Activated T-cell treated with anti-CD3 and anti-CD28 coated beads for 4 hours (primary cell): ENCODE measurements around the gene CPS1.

Experiments
- DNase-seq: peaks from one replicate; pipeline ENCODE4 v3.0.0-alpha.2; 2020

Gene CPS1

DNA sequence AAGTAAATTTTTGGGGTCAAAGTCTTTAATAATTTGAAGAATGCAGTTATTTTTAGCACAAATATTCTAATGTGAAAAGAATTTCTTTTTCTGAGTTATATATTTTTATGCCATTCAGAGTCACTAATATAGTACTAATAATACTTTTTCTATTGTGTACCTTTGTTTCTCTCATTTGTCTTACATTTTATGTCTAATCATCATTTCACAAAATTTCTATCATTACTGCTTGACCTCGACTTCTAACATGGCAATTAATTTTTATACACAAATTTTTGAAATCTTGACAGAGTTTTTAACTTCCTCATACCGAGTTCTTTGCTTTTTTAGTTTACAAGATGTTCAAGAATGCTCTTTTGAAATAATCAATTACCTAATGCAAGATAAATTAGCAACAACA is 8.4 kb upstream of the CPS1 start:
- no peak for DNase-seq

DNA sequence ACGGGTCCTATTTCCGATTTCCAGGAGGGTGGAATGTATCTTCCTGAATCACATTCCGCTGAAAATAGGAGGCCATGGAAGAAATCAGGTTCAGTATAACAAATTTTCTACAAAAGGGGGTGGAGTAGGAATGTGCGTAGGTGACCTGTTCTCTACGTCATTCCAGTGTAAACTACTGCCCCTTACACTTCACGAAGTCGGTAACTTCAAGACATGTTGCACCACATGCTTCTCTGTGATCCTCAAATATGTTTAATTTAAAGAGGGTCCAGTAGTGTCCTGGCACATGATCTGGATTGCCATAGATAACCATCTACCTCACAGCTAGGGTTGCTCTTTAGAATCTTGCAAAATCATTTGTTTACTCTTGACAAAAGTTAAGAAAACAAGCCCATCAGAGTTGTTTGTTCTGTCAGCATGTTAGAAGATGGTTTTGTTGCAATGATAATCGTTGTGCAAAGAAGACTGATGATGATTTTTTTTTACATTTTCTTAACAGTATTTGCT is 7.5 kb upstream of the CPS1 start:
- DNase-seq = no peak

DNA sequence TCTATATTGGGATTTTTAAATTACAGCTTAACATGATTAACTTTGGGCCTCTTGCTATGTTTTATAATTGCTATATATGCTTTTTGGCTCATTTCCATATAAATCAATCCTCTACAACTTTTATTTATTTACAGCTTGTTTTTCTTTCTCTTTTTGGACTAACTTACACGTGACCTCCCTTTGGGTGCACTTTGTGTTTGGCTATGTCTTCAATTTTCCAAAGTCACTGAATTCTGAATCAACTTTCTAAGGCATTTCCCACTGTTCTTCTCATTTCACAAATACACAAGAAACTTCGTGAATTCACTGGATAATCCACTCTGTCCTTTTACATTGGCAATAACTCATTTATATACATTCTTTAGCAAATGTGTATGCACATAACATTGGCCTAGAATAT is 5.4 kb upstream of the CPS1 start:
- no peak for DNase-seq

DNA sequence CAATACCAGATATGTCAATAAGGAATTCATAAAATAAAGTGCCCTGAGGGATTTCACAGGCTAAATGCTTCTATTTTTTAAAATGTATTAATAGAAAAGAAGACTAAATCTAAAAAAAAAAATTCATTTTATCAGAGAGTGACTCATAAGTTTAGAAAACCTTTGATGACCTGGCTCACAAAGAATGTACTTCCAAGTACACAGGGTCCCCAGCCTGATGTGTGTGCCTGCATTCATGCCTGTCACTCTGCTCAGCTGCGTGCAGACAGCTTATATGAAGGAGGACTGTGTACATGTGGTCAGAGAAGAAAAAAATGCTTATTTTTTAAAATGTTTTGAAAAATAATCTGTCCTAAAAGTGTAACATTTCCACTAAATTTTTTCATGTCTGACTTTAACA is 3.0 kb upstream of the CPS1 start:
- no peak for DNase-seq

DNA sequence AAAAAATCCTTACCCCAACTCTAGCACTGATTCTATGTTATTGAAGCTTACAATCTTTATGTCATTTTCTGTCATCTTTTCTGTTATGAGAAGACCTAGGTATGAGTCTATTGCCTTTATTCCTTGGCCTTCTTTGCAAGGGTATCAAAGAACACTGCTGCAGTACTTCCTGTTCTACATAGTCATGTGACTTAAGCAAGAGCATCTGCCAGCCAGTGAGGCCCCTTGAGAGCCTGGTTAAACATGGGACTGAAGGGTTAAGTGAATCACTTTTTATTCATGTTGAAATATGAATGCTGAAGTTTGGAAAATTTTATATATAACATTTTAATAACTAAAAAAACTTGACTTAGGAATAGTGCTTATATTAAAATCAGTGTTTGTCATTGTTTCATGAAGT is 844 bp upstream of the CPS1 start:
- DNase-seq = no peak

DNA sequence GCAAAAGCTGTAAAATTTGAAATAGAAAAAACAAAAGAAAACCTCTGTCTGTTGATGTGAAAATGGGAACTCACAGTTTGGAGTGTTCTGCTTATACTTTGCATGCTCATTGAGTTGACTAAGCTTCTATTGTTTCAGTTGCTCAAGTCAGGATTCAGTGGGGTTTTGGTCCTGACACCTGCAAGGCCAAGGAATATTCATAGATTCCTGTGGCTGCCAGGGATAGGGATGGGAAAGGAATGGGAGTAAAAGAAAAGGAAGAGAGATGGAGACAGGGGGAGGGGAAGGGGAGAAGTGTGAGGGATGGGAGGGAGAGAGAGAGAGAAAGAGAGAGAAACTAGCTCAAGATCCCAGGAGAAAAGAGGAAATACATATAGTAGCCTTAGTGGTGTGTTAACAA is 1.3 kb downstream of the CPS1 start:
- no peak for DNase-seq

DNA sequence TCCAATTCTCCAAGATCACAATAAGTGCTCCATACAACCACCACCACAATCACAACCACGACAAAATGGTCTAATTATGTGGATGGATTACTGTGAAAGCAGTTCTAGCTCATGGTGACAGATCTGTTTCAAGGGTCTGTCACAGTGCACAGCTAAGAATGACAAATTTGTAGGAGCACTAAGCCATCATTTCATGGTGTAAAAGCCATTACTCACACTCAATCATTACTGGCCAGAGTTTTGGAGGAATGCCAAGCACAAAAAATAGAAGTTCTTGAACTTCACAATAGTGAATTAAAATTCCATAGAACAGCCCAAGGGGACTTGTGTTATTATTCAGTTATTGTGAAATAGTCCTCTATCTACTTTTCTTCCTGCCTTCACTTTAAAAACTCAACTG is 2.3 kb downstream of the CPS1 start:
- DNase-seq = no peak

DNA sequence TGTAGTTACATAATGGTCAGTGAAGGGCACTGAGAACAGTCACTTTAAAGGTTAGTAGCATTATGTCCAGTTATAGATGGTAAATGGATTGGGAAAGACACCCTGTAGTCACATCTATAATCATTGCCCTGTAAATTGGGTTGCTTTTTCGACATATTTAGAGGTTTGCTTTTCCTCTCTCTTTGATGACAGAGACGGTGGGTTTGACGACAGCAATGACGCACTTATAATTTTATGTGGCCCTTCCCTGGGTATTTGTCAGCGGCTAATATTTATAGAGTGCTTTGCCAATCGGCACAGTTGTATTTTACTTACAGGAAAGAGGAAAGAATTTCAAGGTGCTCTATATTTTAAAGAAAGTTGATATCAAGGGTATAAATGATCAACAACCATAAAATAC is 2.8 kb downstream of the CPS1 start:
- no peak for DNase-seq

DNA sequence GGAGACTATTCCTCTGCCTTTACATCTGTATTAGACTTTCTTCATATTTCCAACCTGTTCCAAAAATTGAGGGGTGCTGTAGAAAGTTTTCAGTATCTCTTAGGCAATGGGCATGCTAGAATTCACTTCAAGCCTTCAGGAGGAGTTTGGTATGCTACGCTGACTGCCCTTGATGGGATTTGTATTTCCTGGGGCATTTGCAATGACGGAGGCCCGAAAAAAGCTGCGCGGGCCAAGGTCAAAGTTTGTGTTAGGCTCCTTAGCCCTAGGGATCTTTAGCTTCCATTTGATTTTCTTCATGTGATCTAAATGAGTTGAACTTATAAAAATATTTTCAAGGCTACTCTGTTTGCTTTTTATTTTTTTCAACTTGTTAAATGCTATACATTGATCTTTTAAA is 5.1 kb downstream of the CPS1 start:
- no peak for DNase-seq

DNA sequence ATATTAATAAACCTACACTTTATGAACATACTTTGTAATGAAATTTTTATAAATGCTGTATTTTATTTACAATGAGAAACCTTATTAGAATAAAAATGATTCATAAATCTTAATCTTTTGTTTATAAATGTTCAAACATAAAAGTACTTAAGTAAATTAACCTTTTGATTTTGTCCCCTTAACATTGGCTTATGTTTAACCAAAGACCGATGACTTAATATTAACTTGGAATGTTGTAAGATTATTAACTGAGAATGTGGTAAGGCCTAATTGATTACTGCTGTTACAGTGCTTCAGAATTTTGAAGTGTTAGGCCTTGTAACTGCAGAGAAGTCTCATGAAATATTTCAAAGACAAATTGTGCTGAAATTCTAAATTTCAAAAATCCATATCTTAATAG is 5.7 kb downstream of the CPS1 start:
- no peak for DNase-seq

DNA sequence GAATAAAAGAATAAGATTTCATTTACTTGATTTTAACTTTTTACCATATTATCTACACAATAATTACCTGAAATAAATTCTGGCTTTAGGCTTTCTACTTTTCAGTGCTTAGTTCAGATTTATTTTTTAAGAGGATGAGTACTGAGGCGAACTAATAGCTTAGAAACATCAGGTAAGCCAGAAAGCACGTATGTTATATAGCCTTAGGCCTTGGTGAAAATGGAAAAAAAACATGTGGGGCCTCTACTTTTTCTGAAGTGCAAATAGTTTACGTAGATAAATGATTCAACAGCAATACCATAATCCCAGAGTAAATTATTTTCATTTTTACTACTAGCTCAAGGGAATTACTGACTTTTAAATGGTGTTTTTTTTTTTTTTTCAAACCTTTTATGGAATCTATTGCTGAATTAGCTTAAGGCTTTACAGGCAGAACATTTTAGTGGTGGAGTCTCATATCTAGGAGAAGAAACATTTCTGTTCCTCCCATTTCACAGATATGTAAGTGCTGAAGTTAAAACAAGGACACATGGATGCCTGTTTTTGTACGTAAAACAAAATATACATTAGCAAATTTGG is 6.2 kb downstream of the CPS1 start:
- no peak for DNase-seq

DNA sequence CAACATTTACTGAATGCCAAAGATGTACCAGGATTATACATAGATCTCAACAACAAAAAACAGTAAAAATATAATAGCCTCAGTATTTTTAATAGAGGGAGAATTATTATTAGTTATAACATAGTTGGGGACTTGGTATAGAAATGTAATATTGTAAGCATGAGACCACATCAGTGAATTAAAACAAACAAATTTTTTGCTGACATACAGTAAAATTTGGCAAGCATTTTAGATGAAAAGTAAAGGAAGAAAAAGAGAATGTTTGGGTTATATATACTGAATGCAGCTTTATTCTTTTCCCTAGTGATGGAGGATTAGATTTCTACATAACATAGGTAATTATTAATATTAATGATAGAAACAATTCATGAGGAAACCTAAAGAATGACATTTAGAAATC is 10.9 kb downstream of the CPS1 start:
- DNase-seq = no peak

DNA sequence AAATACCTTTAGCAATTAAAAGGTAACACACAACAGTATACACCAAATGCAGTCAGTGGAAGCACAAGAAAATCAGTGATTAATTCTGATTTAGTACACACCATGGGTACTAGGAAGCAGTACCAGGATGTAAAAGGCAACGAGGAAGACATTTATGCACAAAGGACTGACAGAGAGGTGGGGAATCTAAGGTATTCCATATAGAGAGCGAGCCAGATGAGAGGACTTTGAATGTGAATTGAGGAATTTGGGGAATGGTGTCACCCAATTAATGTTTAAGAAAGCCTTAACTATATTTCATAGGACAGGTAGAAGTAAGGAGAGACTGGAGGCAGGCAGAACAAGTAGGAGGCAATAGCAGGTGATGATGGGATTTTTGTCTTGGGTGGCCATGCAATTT is 11.7 kb downstream of the CPS1 start:
- no peak for DNase-seq

DNA sequence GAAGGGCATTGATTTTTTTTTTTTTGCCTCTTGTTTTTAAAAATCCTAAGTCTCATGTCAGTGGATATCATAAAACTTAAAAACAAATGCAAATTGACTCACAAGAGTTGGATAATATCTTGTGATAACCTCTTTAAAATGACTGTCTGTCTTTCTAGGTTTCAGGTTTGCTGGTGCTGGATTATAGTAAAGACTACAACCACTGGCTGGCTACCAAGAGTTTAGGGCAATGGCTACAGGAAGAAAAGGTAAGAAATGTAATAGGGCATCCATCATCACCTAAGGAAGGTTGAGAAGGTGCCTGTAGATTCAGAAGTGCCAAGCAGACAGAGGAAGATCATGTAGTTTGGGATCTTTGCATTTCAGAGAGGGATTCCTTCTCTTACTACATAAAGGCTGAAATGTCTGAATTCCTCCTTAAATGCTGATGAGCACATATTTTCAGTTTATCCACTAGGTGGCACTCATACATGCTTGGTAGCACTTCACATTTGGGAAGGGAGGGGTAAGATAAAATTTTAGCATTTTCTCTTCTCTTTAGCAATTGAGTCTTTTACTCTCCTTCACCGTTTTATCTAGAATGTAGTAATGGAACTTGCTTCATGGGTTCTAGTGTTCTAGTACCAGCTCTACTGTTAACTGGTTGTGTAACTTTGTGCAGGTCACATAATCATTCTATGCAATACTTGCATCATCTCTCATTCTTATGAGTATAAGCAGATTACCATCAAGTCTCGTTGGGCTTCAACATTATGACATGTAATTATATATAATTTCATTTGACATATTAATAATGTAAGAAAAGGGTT is 21.1 kb downstream of the CPS1 start:
- no peak for DNase-seq

DNA sequence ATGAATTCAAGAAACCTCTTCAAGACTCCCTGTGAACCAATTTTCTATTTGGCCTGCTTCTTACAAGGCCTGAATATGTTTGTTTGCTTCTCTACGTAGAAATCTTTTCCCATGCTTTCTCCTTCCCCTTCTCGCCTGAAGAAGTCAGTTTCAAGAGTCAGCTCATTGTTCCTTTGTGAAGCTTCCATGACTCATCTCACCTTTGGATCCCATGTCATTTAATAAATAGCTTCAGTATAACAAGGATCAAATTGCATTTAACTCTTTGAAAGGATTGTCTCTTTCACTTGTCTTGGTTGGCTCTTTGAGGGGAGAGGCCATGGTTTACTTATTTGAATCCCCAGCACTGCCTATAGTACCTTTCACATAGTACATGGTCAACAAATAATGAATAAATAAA is 28.4 kb downstream of the CPS1 start:
- DNase-seq = no peak

DNA sequence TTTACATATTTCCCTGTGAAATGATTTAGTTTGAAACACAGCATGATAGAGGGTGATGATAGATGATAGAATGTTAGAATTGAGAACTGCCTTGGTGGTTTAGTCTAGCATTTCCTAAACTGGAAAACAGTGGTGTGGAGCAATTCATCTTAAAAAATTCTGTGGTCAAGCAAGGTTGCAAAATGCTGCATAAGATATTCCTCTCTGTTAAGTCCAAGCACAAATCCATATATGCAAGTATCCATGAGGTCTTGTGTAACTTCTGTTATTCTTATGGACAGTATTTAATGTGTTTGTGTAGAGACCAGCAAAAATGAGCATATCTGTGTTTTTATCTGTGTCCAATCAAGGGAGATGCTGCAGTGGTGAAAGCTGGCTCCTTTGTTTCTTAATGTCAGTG is 30.0 kb downstream of the CPS1 start:
- DNase-seq = no peak

DNA sequence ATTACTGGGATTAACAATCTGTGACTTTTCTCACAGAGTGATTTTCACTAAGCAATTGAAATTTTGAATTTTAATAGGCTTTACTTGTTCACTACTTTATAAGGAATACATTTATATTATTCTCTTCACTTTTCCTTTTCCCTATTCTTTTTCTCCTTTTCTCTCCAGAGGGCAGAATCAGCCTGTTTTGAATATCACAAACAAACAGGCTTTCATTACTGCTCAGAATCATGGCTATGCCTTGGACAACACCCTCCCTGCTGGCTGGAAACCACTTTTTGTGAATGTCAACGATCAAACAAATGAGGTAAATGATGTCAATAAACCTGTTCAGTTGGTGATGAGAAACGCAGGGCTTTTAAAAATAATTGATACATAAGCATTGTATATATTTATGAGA is 35.3 kb downstream of the CPS1 start:
- DNase-seq = no peak

DNA sequence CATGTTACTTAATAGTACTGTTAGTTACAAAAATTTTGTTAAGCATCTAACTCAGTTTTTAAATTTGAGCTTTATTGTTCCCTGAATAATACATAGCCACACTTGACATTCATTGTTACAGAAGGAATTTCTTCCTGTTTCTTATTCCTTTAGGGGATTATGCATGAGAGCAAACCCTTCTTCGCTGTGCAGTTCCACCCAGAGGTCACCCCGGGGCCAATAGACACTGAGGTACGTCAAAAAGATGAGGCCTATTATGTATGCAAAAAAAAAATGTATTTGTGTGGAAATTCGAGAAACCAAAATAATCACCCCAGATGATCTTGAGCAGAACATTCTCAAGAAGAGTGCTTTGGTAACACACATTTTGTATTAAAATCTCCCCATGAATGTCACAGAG is 36.3 kb downstream of the CPS1 start:
- no peak for DNase-seq

DNA sequence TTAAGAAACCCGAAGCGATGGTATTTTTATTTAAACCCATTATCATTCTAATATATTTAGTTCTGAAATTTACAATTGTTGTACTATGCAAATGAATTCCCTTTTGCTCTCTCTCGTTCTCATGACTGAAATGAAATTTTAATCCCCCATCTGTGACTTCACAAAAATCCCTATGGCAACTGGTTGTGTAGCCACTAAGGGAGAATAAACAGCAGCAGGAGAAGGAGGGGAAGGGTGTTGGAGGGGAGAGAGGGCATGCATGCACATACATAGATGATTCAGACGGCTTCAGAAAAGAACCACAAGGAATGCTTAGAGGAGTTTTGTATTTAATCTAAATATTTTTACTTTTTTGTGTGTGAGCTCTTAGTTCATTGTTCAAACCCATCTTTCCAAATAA is 36.8 kb downstream of the CPS1 start:
- no peak for DNase-seq

DNA sequence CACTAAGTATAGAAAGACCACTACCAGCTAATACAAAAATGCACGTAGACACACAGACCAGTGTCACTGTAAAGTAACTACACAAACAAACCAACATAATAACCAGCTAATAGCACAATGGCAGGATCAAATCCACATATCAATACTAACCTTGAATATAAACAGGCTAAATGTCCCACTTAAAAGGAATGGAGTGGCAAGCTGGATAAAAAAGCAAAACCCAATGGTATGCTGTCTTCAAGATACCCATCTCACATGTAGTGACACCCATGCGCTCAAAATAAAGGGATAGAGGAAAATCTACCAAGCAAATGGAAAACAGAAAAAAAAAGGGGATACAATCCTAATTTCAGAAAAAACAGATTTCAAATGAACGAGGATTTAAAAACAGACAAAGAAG is 41.8 kb downstream of the CPS1 start:
- DNase-seq = no peak

DNA sequence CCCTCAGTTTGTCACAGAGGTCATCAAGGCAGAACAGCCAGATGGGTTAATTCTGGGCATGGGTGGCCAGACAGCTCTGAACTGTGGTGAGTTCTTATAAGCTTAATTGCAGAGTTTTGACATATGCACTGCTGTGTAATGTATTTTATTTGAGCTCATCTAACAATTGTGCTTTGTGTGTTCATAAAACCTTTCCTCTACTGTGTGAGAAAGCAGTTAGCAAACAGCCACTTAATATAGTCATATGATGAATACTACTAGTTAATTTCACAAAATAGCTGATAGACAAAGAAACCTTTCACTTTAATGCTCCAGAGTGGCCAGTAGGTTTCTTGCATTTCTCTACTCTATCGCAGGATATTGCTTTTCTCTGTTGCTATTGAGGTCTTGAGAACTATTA is 43.1 kb downstream of the CPS1 start:
- no peak for DNase-seq

DNA sequence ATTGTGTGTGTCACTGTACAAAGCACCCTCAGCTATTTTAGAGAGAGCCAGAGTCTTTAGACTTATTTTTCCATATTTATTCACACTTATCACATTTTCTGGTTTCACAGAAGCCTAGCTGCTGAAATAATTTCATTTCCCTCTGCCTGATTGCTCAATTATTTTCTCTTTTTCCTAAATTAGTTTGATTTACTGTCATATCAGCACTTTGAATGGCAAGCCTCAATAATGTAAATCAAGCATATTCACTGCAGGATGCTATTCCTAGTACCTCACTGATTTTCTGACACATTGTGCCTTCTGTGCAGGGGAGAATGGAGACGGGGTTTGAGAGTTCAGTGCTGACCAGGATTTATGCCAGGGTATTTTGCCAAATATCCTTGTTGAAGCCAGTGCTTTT is 48.3 kb downstream of the CPS1 start:
- DNase-seq = no peak

DNA sequence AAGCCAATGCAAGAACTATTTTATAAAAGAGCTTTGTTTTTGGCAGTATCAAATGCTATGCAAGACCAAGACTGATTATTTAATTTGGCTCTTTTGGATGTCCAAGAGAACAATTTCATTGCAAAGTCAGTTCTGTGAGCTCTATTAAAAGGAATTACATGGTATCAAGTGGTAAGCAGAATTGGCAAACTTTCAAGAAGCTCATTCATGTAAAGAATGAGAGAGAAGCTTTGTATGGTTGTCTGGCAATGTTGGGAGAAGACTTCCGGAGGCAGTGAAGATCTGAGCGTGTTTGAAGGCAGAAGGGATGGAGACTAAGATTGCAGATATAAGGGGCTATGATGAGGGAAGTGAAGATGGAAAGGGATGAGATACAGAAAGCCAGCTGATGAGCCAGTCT is 49.6 kb downstream of the CPS1 start:
- DNase-seq = no peak

DNA sequence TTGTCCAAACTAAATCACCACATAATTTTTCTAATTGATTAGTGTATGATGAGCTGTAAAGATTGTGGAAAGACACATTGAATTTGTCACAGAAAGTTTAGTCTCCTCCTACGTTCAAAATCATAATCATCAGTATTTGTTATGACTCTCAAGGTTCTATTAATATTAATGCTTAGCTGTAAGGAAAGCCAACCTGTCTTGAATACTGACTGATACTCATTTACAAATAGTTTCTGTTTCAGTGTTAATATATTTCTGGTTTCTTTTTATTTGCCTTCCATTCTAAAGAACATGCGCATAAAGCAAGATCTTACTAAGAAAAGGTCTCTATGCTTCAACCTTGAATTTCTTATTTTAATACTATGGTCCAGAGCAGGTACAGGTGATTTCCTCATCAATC is 55.1 kb downstream of the CPS1 start:
- DNase-seq = no peak

DNA sequence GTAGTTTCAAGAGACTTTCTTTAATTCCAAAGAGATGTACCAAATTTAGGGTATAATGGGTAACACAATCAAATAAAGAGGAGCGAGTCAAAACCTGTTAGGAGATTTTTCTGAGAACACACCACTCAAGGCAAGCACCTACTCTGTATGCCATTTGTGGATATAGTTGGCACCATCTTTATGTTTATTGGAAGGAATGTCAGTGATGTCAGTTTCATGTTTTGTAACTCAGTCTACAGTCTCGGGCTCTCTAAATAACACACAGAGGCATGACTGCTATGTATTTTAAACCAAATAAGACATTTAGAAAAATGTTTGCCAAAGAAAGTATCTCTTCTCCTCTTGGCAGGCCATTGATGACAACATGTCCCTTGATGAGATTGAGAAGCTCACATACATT is 59.7 kb downstream of the CPS1 start:
- DNase-seq = no peak
